HL-60/S4 treated with phorbol 12-myristate 13-acetate at 8.2 ng/mL for 4 days and 3 days (cell line): ENCODE results near the gene CD40.

Experiments
- in situ Hi-C: fragments of 300-500 bp; cut with MboI; formaldehyde crosslinking; loops from 2 replicates; pipeline ENCODE4 v1.15.0; 2022; ENCODE audit warnings: low sequenced_read_pairs

CD40 gene

GRCh38 chr20:46121184-46121930 lies 3.2 kb downstream of the CD40 start:
- in situ Hi-C loops: no loop called here

- in situ Hi-C loops: no loop called here
Observed at GRCh38 chr20:46122071-46122470, 4.0 kb downstream of the CD40 start.

GRCh38 chr20:46122516-46123481 lies 4.7 kb downstream of the CD40 start:
- in situ Hi-C loops: no loop called here

- in situ Hi-C loops: no loop called here
Observed at GRCh38 chr20:46123482-46124245, 5.5 kb downstream of the CD40 start.

GRCh38 chr20:46126440-46127056 lies 8.4 kb downstream of the CD40 start:
- in situ Hi-C loops: loop anchor here (25.0 kb wide), 1 partner anchor 211 kb away; no protein-coding TSS in a partner anchor

GRCh38 chr20:46127396-46128010 lies 9.4 kb downstream of the CD40 start:
- in situ Hi-C loops: loop anchor here (25.0 kb wide), 1 partner anchor 210 kb away; no protein-coding TSS in a partner anchor

GRCh38 chr20:46128310-46129151 lies 10.4 kb downstream of the CD40 start:
- in situ Hi-C loops: loop anchor here (25.0 kb wide), 1 partner anchor 209 kb away; no protein-coding TSS in a partner anchor

GRCh38 chr20:46129955-46130481 lies 11.9 kb downstream of the CD40 start:
- in situ Hi-C loops: loop anchor here (25.0 kb wide), 1 partner anchor 207 kb away; no protein-coding TSS in a partner anchor

- in situ Hi-C loops: loop anchor here (25.0 kb wide), 1 partner anchor 207 kb away; no protein-coding TSS in a partner anchor
Observed at GRCh38 chr20:46130534-46130933, 12.4 kb downstream of the CD40 start.

- in situ Hi-C loops: loop anchor here (25.0 kb wide), 1 partner anchor 206 kb away; no protein-coding TSS in a partner anchor
Observed at GRCh38 chr20:46131396-46131795, 13.3 kb downstream of the CD40 start.

- in situ Hi-C loops: loop anchor here (25.0 kb wide), 1 partner anchor 205 kb away; no protein-coding TSS in a partner anchor
Observed at GRCh38 chr20:46132705-46133120, 14.6 kb downstream of the CD40 start.

GRCh38 chr20:46133886-46134654 lies 16.0 kb downstream of the CD40 start:
- in situ Hi-C loops: loop anchor here (25.0 kb wide), 1 partner anchor 203 kb away; no protein-coding TSS in a partner anchor

- in situ Hi-C loops: loop anchor here (25.0 kb wide), 1 partner anchor 203 kb away; no protein-coding TSS in a partner anchor
Observed at GRCh38 chr20:46134716-46135115, 16.6 kb downstream of the CD40 start.

- in situ Hi-C loops: loop anchor here (25.0 kb wide), 1 partner anchor 201 kb away; no protein-coding TSS in a partner anchor
Observed at GRCh38 chr20:46135856-46136633, 17.9 kb downstream of the CD40 start.

GRCh38 chr20:46137816-46138215 lies 19.7 kb downstream of the CD40 start:
- in situ Hi-C loops: loop anchor here (25.0 kb wide), 1 partner anchor 199 kb away; no protein-coding TSS in a partner anchor

- in situ Hi-C loops: loop anchor here (25.0 kb wide), 1 partner anchor 198 kb away; no protein-coding TSS in a partner anchor
Observed at GRCh38 chr20:46139266-46139889, 21.3 kb downstream of the CD40 start.
